Purkinje cell (primary cell): ENCODE measurements around the gene CRYBA1. TPM values are rescaled to one million over a fixed set of nuclear protein-coding genes. Genes with fewer than 3 reads are reported as not detected.

ENCODE experiments used
- polyA plus RNA-seq: library from polyadenylated mRNA; unstranded; fragments of >200 nt; fragmentation: Nextera tagmentation; gene quantifications from 2 replicates; pipeline ENCODE4 v1.2.1, GENCODE V29; 2014

CRYBA1 gene
- 0.55 TPM in 1 of 2 replicates, not detected in the other for polyA plus RNA-seq

GRCh38 chr17:29246628-29247027 lies at the start of gene CRYBA1:
Gene CRYBA1 (plus strand): TSS chr17:29246859. CDS start chr17:29246864, 5 bp downstream.

GRCh38 chr17:29293890-29294579 lies 47.4 kb downstream of the CRYBA1 start, which contains the start of gene NUFIP2:
Gene NUFIP2 (minus strand): TSS chr17:29294148. CDS start chr17:29294059, 89 bp downstream.

Other genes with a start within 250 kb of the CRYBA1 start
- 2.2 and 8.5 TPM in 2 replicates for gene SEZ6, start 240.8 kb upstream of the CRYBA1 start, polyA plus RNA-seq
- 2.9 and 5.3 TPM in 2 replicates for gene PIPOX, start 203.7 kb upstream of the CRYBA1 start, polyA plus RNA-seq
- gene MYO18A, start 66.5 kb upstream of the CRYBA1 start, polyA plus RNA-seq = 5.6 and 13.7 TPM in 2 replicates
- gene NUFIP2, start 47.3 kb downstream of the CRYBA1 start, polyA plus RNA-seq = 56.1 and 64.6 TPM in 2 replicates
- 33.6 and 39.8 TPM in 2 replicates for gene TAOK1, start 143.5 kb downstream of the CRYBA1 start, polyA plus RNA-seq